SW 1271 (cell line): ENCODE results near the gene STMP1.

Experiments
- DNase-seq, 2 experiments: peaks; one replicate each; lab custom pipeline; 2025; lab: John Stamatoyannopoulos, UW

The STMP1 gene

DNA sequence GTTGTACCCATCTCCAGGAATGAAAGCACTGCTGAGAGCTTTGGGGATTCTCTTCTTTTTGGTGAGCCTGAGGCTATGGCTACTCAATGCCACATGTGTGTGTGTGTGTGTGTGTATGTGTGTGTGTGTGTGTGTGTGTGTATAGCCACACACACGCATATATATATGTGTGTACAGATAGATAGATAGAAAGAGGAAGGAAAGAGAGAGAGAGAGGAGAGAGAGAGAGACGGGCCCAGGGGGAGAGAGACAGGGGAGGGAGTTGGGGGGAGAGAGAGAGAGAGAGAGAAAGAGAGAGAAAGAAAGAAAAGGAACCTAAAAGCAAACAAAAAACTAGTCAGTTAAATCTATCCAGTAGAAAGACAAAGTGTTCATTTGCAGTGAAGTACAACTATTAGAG, 57.4 kb downstream of the STMP1 start:
- DNase-seq: no peak

DNA sequence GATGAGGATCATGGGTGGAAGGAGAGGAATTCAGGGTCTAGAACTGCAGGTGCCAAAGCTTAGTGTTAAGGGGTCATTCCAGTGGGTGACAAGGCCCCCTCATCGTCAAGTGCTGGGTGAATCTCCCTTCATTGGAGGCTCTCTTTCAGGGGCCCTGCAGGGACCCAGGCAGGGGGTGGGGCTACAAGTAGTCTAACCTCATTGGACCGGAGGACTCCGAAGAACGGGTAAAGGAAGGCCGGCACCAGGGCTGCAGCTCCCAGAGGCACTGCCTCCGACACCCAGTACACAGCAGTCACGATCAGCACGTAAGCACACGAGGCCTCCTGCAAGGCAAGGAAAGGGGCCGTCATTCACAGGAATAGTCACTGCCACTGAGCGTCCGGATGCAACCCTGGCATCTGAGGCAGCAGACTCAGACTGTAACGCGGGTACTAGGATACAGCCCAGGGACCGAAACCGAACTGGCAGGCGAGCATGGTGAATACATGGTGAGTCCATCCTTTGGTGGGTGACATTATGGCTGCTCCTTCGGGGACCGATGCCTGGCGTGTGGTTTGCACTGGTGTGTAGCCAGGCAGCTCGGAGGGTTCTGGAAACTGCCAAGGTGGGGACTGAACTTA, 59.0 kb downstream of the STMP1 start:
- no peak for DNase-seq

DNA sequence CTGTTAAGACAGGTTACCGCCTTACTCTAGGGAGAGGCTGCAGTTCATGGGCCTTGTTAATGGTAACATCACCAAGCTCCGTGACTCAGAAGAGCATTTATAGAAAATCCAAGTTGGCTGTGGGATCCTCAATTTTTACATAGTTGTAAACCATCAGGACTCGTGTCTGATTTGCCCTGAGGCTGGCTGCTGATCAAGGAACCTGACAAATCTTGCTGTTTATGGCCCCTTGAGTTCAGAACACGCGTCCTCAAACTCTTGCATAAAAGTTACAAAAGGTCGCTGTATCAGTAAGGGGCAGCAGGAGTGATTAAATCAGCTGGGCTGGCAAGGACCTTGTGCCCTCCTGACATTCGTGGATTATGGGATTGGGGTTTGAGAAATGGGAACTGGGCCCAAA, 61.1 kb downstream of the STMP1 start:
- DNase-seq: no peak
